ENCODE data around the gene ABHD2.

DNA sequence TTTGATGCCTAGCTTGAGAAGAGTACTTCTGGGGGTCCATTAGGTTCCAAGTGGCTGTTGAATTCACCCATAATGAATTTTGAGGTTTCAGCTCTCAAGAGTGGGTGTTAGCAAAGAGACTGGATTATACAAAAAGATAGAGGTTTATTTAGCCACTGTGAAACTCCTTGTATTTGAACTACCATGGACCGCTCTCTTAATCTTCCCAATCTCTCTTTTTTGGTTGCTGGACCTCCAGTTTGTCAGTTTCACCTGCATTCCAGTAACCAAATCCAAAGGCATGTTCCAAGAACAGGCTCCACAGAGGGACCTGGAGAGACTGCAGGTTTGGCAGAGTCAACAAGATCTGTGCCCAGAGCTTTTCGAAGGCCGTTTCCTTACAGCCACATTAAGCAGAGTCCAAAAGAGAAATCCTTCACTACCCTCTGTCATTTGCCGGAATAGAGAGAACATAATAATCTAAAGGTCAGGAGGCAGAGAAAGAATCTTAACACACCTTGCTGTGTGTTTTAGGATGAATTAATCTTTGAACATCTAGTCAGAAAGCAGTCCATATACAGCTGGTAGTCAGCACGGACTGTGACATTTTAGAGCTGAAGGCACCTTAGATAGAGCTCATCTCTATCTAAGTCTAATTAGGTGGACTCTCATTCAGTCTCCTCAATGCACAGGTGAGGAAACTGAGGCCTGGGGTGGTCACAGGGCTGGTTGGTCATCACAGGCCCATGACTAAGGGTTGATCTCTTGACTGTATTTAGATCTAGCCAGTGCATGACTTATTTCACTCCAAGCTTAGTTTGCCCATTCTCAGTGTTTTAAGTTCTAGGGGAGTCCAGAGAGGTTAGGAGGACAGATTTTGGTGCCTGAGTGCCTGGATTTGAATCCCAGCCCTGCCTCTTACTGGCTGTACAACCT, 1.3 kb downstream of the ABHD2 start:
- TF ChIP-seq, protein P1, sequence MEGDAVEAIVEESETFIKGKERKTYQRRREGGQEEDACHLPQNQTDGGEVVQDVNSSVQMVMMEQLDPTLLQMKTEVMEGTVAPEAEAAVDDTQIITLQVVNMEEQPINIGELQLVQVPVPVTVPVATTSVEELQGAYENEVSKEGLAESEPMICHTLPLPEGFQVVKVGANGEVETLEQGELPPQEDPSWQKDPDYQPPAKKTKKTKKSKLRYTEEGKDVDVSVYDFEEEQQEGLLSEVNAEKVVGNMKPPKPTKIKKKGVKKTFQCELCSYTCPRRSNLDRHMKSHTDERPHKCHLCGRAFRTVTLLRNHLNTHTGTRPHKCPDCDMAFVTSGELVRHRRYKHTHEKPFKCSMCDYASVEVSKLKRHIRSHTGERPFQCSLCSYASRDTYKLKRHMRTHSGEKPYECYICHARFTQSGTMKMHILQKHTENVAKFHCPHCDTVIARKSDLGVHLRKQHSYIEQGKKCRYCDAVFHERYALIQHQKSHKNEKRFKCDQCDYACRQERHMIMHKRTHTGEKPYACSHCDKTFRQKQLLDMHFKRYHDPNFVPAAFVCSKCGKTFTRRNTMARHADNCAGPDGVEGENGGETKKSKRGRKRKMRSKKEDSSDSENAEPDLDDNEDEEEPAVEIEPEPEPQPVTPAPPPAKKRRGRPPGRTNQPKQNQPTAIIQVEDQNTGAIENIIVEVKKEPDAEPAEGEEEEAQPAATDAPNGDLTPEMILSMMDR (IDR thresholded peaks at IDR 0.05; ENCODE audit: low read depth, low read length), result no peak
- TF ChIP-seq EZH2phosphoT487 (IDR thresholded peaks at IDR 0.05; ENCODE audit: low read depth), result no peak

All from OCI-LY3 (cell line).